ENCODE data around the gene KLF16. TPM values are rescaled to one million over a fixed set of nuclear protein-coding genes. Genes with fewer than 3 reads are reported as not detected.

Gene KLF16
- total and polyA plus RNA-seq, 9 of the 15 experiments (the other 6 are each of a cell fraction or from before 2014, with no cell fraction given): 0.04 to 60.4 (median 6.8) TPM

- TF ChIP-seq U2AF1 (optimal IDR thresholded peaks at IDR 0.05; ENCODE audit: low read depth, low read length) (no peak), ELK1 (CRISPR knock-in tag; IDR thresholded peaks at IDR 0.05) (no peak), POLR2B (IDR thresholded peaks at IDR 0.05; ENCODE audit: low read depth, partially characterized antibody) (peak; percentile 68), ZNF274 (IDR thresholded peaks at IDR 0.05; ENCODE audit: borderline replicate concordance, low read depth, low read length) (no peak), E2F6 (IDR thresholded peaks at IDR 0.05; ENCODE audit: borderline replicate concordance in 1 of 2, extremely low read depth in 1 of 2, insufficient read depth in 1 of 2, insufficient read length in 1 of 2, low read depth in 1 of 2, low read length in 1 of 2, poor library complexity in 1 of 2, severe bottlenecking in 1 of 2) (peak; percentile 36 to 82), ZBTB43 (CRISPR knock-in tag; IDR thresholded peaks at IDR 0.05) (no peak), FOS (IDR thresholded peaks at IDR 0.05; ENCODE audit: extremely low read depth, insufficient read length) (no peak), ESRRA (IDR thresholded peaks at IDR 0.05; ENCODE audit: borderline replicate concordance, low read depth) (no peak), CTCFL (IDR thresholded peaks at IDR 0.05; ENCODE audit: borderline replicate concordance, insufficient read depth, low read depth, low read length, poor library complexity, severe bottlenecking) (no peak), EHMT2 (IDR thresholded peaks at IDR 0.05) (no peak), MCM2 (IDR thresholded peaks at IDR 0.05; ENCODE audit: low read depth) (no peak), ZNF311 (CRISPR knock-in tag; IDR thresholded peaks at IDR 0.05) (no peak), ZFP30 (CRISPR knock-in tag; IDR thresholded peaks at IDR 0.05; ENCODE audit: borderline replicate concordance) (no peak), TBL1XR1 (IDR thresholded peaks at IDR 0.05; ENCODE audit: low read length in 2 of 2) (no peak; a peak in 1 of 4 replicates), E2F8 (IDR thresholded peaks at IDR 0.05; ENCODE audit: low read depth, partially characterized antibody) (no peak), THAP7 (CRISPR knock-in tag; IDR thresholded peaks at IDR 0.05) (no peak), CBFA2T2 (conservative IDR thresholded peaks at IDR 0.05) (no peak)
Measured at GRCh38 chr19:1812426-1813191, 50.8 kb downstream of the KLF16 start (continued).
